Stimulated activated CD8-positive, alpha-beta memory T cell treated with anti-CD3 and anti-CD28 coated beads, Interleukin-12 subunit alpha, Interleukin-12 subunit beta, amount 100 ng/mL, for 1 hour (primary cell): ENCODE data around the gene TBRG4.

Experiments
- DNase-seq: peaks from one replicate; pipeline ENCODE4 v3.0.0-alpha.2; 2020; ENCODE audit warnings: low read depth

TBRG4 gene

GRCh38 chr7:45074528-45075354 lies 36.8 kb downstream of the TBRG4 start:
- no peak for DNase-seq

DNA sequence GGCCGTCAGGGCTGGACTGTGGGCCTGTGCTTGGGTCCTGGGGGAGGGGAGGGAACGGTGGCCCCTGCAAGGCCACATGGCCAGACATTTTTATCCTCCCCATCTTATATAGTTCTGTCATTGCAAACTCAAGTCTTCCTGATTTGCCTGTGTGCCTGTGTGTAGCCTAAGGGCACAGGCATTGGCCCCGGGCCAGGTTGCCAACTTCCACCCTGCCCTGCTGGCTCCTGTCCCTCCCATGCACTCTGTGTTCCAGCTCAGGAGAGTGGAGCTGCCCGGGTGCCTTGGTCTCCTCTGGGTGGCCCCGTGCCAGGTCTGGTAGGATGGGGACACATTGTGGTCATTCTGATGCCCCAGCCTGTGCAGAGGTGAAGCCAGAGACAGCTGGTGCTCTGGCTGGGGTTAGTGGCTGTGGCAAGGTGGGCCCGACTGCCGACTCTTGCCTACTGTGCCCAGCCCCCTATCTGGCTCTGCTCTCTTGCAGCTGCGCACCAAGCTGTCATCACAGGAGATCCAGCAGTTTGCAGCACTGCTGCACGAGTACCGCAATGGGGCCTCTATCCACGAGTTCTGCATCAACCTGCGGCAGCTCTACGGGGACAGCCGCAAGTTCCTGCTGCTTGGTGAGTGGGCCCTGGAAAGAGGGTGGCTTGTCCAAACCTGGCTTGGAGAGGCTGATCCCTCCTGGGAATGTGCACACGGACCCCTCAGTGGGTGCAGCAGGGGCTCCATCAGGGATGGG lies 37.5 kb downstream of the TBRG4 start:
- DNase-seq: no peak

GRCh38 chr7:45073031-45073785 lies 38.3 kb downstream of the TBRG4 start:
- DNase-seq: no peak

GRCh38 chr7:45072131-45073030 lies 39.1 kb downstream of the TBRG4 start:
- no peak for DNase-seq

- DNase-seq: no peak
Observed at GRCh38 chr7:45071528-45071927, 40.0 kb downstream of the TBRG4 start.

DNA sequence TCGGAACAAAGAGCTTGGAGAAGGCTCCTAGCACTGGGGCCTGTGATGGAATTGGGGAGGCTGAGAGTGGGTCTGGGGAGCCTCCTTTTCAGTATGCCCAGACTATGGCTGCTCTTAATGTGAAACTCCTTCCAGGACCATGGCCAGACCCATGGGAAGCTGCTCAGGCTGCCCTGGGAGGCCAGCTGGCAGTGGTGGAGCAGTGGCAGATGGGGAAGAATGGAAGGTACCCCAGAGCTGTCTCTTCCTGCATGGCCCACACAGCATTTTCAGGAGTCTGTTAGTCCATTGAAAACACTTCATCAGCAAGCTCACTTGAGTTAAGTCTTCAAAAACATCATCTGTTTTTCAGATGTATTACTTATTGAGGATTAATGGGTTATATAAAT lies 41.2 kb downstream of the TBRG4 start:
- no peak for DNase-seq

DNA sequence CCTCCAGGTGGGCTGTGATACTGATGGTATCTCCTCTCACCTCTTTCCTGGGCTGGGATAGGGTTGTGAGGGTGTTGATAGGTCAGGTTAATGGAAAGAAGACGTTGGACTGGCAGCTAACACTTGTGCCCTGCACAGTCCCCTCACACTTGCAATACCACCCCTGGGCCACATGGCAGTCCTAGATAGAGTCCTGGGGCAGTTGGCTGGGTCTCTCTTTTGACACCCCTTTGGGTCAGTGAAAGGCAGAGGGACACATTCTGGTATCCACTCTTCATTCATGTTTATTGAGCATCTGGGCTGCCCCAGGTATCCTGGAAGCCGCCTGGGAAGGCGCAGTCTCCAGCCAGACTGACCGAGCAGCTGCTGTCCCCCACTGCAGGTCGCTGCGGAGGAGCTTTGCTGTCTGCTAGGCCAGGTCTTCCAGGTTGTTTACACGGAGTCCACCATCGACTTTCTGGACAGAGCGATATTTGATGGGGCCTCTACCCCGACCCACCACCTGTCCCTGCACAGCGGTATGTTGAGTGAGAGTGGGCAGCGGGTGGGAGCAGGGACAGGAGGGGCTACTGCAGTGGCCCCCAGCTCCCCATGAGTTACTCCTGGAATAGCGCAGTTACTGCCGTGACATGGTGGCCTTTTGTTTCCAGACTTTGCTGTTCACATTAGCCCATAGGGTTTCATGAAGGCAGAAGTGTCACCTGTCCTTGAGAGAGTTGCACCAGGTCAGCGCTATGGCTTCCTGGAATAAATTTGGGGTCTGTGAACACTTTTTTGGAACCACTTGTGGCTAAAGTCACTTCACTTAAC lies 41.8 kb downstream of the TBRG4 start:
- DNase-seq: no peak

DNA sequence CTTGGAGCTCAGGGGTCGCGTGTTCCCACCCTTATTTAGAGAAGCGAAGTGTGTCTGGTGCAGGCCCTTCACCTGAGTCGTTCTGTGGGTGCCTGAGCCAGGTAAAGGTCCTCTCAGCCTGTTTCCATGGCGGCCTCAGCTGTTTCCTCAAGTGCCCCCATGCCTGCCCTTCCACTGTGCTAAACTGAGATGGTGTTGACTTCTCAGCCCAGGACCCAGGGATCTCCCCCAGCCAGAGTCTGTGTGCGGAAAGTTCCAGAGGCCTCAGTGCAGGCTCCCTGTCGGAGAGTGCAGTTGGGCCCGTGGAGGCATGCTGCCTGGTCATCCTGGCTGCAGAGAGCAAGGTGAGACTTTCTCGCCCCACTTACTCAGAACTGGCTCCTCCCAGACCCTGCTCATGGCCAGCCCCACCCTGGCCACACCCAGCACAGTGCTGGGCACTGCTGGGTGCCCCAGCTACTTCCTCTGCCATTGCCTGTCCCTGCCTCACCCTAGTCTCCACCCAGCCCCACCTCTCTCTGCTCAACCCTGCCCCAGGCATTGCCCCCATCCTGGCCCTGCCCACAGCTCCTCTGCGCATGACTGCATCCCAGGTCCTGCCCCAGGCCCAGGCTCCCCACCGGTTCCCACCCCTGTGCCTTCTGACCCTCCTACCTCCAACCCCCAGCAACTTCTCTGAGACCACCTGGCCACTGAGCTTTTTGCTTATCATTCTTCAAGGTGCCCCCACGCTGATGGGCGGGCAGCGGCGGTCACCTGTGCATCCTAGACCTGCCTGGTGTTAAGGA lies 43.1 kb downstream of the TBRG4 start:
- DNase-seq: no peak

DNA sequence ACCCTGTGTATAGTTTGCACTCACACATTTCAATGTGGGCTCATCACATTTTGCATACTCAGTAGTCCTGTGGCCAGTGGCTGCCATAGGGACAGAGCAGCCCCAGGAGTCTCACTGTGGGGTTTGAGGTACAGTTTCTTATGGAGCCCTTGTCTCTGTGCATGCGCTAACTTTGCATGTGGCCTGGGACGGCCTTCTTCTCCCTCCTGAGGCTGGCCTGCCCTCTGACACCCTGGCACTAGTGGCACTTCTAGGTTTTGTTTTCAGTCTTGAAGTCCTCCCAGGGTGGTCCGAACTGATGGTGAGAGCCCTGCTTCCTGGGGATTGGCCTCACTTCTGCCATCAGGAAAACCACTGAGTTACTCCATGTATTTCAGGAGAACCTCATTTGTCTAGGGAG lies 43.9 kb downstream of the TBRG4 start:
- DNase-seq: no peak

GRCh38 chr7:45066409-45066808 lies 45.1 kb downstream of the TBRG4 start:
- DNase-seq: no peak

GRCh38 chr7:45065031-45065995 lies 46.2 kb downstream of the TBRG4 start:
- DNase-seq: no peak

- DNase-seq: no peak
Observed at GRCh38 chr7:45064047-45064725, 47.3 kb downstream of the TBRG4 start.

DNA sequence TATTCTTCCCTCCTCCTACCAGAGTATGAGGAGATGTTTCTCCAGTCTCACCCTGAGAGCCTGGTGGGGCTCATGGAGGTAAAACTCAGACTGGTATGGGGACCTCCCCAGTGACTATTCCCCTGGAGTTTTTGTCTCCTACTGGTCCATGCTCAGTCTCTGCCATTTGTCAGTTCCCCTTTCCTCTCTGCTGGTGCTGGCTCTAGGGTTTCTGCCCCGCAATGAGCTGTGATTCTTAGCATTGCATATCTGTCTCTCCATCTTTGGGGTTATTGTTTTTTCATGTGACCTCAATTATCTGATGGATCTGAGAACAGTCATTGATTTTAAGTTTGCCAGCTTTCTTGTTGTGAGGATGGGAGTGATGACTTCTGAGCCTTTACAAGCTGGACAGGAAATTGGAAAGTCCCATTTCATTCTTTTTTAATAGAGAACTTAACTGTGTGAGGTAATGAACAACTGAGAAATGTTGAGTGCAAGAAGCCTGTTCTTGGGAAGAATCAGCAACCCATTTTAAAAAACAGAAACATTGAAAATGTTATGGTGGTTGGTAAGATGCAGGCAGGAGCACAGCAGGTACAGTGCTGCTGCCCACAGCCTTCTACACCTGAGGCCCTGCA lies 49.6 kb downstream of the TBRG4 start:
- DNase-seq: no peak

DNA sequence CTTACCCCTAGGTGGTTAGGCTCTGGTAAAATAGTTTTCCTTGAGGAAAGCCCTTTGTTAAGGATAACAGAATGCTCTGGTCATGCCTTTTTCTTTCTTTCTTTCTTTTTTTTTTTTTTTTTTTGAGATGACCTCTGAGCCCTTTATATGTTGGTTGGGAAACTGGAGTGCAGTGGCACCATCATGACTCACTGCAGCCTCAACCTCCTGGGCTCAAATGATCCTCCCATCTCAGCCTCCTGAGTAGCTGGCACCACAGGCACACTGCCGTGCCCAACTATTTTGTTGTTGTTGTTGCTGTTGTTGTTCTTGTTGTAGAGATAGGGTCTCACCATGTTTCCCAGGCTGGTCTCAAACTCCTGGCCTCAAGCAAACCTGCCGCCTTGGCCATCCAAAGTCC lies 50.1 kb downstream of the TBRG4 start:
- no peak for DNase-seq

GRCh38 chr7:45060295-45060694 lies 51.2 kb downstream of the TBRG4 start:
- no peak for DNase-seq

DNA sequence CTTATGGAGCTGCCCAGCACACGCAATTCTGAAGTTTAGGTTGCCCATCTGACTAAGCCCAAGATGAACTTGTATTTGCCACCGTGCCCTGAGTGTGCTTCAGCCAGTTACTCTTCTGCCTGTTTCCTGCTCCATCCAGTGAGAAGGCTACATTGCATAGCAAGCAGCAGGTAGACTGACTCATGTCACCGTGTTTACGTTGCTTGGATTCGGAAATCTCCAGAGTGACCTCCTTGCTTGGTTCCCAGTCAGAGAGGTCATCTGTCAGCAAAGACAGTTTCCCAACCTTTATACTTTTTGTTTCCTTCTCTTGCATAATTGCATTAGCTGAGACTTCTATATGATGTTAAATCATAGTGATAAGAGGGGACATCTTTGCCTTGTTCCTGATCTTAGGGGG lies 53.6 kb downstream of the TBRG4 start:
- DNase-seq: no peak

GRCh38 chr7:45055594-45056219 lies 55.8 kb downstream of the TBRG4 start:
- no peak for DNase-seq
